ENCODE data around the gene TVP23B. TPM values are rescaled to one million over a fixed set of nuclear protein-coding genes. Genes with fewer than 3 reads are reported as not detected.
"Not testable (repeated sequence)": the region's sequence is repeated elsewhere in the genome, so short reads cannot be mapped to it uniquely, and the experiment has no call there.

The TVP23B gene
- total and polyA plus RNA-seq, 5 donors from 2014 or later = 20.1 to 56.4 (median 39.6) TPM

GRCh38 chr17:18746551-18746950 is 34.4 kb upstream of the TVP23B start:
- not testable (repeated sequence) for H3K36me3 Mint-ChIP-seq

GRCh38 chr17:18747501-18747900 is 33.5 kb upstream of the TVP23B start:
- H3K9me3 ChIP-seq (ENCODE audit: control insufficient read depth in 2 of 2, low read length in 2 of 2); ATAC-seq (ENCODE audit: low read depth in 2 of 2); H3K27me3 Mint-ChIP-seq; H3K4me1 ChIP-seq (ENCODE audit: control insufficient read depth, insufficient read depth, low read length, poor library complexity, severe bottlenecking); H3K4me1 Mint-ChIP-seq; H3K27ac Mint-ChIP-seq; H3K36me3 Mint-ChIP-seq; H3K36me3 ChIP-seq (ENCODE audit: control insufficient read depth, insufficient read depth, low read length); H3K27ac ChIP-seq (ENCODE audit: insufficient read depth, low read length, poor library complexity, severe bottlenecking); H3K9me3 Mint-ChIP-seq; H3K4me3 ChIP-seq (ENCODE audit: low read depth, low read length); DNase-seq; H3K4me3 Mint-ChIP-seq; H3K27me3 ChIP-seq (ENCODE audit: control insufficient read depth, insufficient read depth, low read length): not testable (repeated sequence)

More at GRCh38 chr17:18746551-18746950, 34.4 kb upstream of the TVP23B start:
- H3K27me3 ChIP-seq (ENCODE audit: control insufficient read depth, insufficient read depth, low read length); H3K27me3 Mint-ChIP-seq; H3K4me3 ChIP-seq (ENCODE audit: low read depth, low read length); H3K27ac Mint-ChIP-seq; H3K4me1 ChIP-seq (ENCODE audit: control insufficient read depth, insufficient read depth, low read length, poor library complexity, severe bottlenecking); ATAC-seq (ENCODE audit: low read depth in 2 of 2); H3K27ac ChIP-seq (ENCODE audit: insufficient read depth, low read length, poor library complexity, severe bottlenecking); H3K9me3 Mint-ChIP-seq; H3K36me3 ChIP-seq (ENCODE audit: control insufficient read depth, insufficient read depth, low read length); H3K4me1 Mint-ChIP-seq; H3K9me3 ChIP-seq (ENCODE audit: control insufficient read depth in 2 of 2, low read length in 2 of 2); DNase-seq; H3K4me3 Mint-ChIP-seq: not testable (repeated sequence)

- not testable (repeated sequence) for H3K36me3 Mint-ChIP-seq; H3K27ac ChIP-seq (ENCODE audit: insufficient read depth, low read length, poor library complexity, severe bottlenecking); ATAC-seq (ENCODE audit: low read depth in 2 of 2); H3K4me1 ChIP-seq (ENCODE audit: control insufficient read depth, insufficient read depth, low read length, poor library complexity, severe bottlenecking); H3K27ac Mint-ChIP-seq; H3K4me3 Mint-ChIP-seq; H3K27me3 ChIP-seq (ENCODE audit: control insufficient read depth, insufficient read depth, low read length); H3K27me3 Mint-ChIP-seq; H3K9me3 ChIP-seq (ENCODE audit: control insufficient read depth in 2 of 2, low read length in 2 of 2); DNase-seq; H3K4me1 Mint-ChIP-seq; H3K9me3 Mint-ChIP-seq; H3K4me3 ChIP-seq (ENCODE audit: low read depth, low read length); H3K36me3 ChIP-seq (ENCODE audit: control insufficient read depth, insufficient read depth, low read length)
Observed at GRCh38 chr17:18750242-18750641, 30.7 kb upstream of the TVP23B start.

DNA sequence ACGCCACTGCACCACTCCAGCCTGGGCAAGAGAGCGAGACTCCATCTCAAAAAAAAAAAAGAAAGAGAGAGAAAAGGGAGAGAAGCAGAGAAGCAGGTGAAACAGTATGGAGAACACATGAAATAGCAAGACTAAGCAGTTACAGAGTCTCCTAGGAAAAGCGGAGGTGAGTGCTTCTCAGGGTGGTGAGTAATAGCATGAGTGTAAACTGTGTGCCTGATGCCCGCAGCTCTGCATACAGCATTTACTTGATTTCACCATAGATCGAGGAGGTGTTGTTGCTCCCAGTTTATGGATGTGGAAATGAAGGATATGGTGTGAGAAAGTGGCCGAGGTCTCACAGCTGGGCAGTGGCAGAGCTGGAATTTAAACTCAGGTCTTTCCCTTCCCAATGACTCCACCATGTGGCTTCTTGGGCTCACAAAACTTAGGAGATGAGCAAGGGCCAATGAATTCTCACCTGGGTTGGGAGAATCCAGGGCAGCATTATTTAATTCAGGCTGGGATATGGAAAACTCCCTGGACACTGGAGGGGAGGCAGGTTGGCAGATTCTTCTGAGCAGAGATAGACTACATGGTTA is 27.1 kb upstream of the TVP23B start:
- not testable (repeated sequence) for H3K4me1 Mint-ChIP-seq; H3K4me3 Mint-ChIP-seq; H3K27me3 ChIP-seq (ENCODE audit: control insufficient read depth, insufficient read depth, low read length); H3K4me3 ChIP-seq (ENCODE audit: low read depth, low read length); ATAC-seq (ENCODE audit: low read depth in 2 of 2); H3K36me3 Mint-ChIP-seq; H3K27ac ChIP-seq (ENCODE audit: insufficient read depth, low read length, poor library complexity, severe bottlenecking); H3K9me3 ChIP-seq (ENCODE audit: control insufficient read depth in 2 of 2, low read length in 2 of 2); H3K4me1 ChIP-seq (ENCODE audit: control insufficient read depth, insufficient read depth, low read length, poor library complexity, severe bottlenecking); H3K36me3 ChIP-seq (ENCODE audit: control insufficient read depth, insufficient read depth, low read length); DNase-seq; H3K27ac Mint-ChIP-seq; H3K9me3 Mint-ChIP-seq; H3K27me3 Mint-ChIP-seq

- not testable (repeated sequence) for H3K4me1 Mint-ChIP-seq; H3K27me3 ChIP-seq (ENCODE audit: control insufficient read depth, insufficient read depth, low read length); H3K4me3 Mint-ChIP-seq; H3K27ac Mint-ChIP-seq; H3K9me3 Mint-ChIP-seq; H3K4me1 ChIP-seq (ENCODE audit: control insufficient read depth, insufficient read depth, low read length, poor library complexity, severe bottlenecking); H3K27ac ChIP-seq (ENCODE audit: insufficient read depth, low read length, poor library complexity, severe bottlenecking); H3K9me3 ChIP-seq (ENCODE audit: control insufficient read depth in 2 of 2, low read length in 2 of 2); H3K27me3 Mint-ChIP-seq; H3K36me3 ChIP-seq (ENCODE audit: control insufficient read depth, insufficient read depth, low read length); ATAC-seq (ENCODE audit: low read depth in 2 of 2); H3K4me3 ChIP-seq (ENCODE audit: low read depth, low read length); DNase-seq; H3K36me3 Mint-ChIP-seq
Observed at GRCh38 chr17:18755969-18756368, 25.0 kb upstream of the TVP23B start.

DNA sequence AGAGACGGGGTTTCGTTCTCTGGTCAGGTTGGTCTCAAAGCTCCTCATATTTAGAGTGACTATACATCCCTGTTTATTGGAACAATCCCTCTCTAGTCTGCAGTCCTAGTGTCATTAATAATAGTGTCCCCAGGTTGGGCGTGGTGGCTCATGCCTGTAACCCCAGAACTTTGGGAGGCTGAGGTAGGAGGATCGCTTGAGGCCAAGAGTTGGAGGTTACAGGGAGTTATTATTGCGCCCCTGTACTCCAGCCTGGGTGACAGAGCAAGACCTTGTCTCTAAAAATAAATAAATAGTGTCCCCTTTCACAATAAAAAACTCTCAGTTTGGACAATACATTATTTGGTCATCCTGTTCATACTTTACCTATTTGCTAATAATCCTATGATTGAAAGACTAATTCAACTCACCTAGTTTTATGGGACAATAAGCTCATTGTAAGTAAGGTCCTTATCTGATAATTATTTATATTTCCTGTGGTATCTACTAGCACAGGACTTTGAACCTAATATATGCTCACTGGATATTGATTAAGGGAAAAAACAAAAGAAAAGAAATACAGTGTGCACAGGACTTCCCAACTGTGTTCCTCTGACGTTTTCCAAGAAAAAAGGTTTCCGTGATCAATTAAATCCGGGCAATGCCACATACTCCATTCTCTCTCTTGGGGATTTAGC is 23.5 kb upstream of the TVP23B start:
- DNase-seq; H3K27ac ChIP-seq (ENCODE audit: insufficient read depth, low read length, poor library complexity, severe bottlenecking); H3K27me3 Mint-ChIP-seq; H3K4me1 Mint-ChIP-seq; H3K9me3 Mint-ChIP-seq; H3K36me3 ChIP-seq (ENCODE audit: control insufficient read depth, insufficient read depth, low read length); H3K4me1 ChIP-seq (ENCODE audit: control insufficient read depth, insufficient read depth, low read length, poor library complexity, severe bottlenecking); H3K4me3 Mint-ChIP-seq; H3K4me3 ChIP-seq (ENCODE audit: low read depth, low read length); H3K9me3 ChIP-seq (ENCODE audit: control insufficient read depth in 2 of 2, low read length in 2 of 2); H3K36me3 Mint-ChIP-seq; ATAC-seq (ENCODE audit: low read depth in 2 of 2); H3K27ac Mint-ChIP-seq; H3K27me3 ChIP-seq (ENCODE audit: control insufficient read depth, insufficient read depth, low read length): not testable (repeated sequence)

DNA sequence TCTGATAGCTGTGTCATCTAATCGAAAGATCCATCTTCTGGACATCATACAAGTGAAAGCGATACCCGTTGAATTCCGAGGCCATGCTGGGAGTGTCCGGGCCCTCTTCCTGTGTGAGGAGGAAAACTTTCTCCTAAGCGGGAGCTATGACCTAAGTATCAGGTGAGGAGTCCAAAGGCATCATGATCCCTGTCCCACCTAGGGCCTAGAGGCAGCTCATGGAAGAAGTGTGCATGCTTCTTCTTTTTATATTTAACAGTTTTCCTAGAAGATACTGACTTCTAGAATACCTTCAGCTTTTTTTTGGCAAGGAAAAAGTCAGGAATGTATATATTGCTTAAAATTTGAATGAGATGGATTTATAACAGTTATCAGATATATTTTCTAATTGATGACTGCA is 22.6 kb upstream of the TVP23B start:
- not testable (repeated sequence) for H3K27me3 Mint-ChIP-seq; H3K9me3 ChIP-seq (ENCODE audit: control insufficient read depth in 2 of 2, low read length in 2 of 2); H3K4me3 ChIP-seq (ENCODE audit: low read depth, low read length); H3K9me3 Mint-ChIP-seq; H3K4me1 ChIP-seq (ENCODE audit: control insufficient read depth, insufficient read depth, low read length, poor library complexity, severe bottlenecking); DNase-seq; H3K36me3 Mint-ChIP-seq; H3K36me3 ChIP-seq (ENCODE audit: control insufficient read depth, insufficient read depth, low read length); H3K27ac Mint-ChIP-seq; ATAC-seq (ENCODE audit: low read depth in 2 of 2); H3K4me3 Mint-ChIP-seq; H3K27me3 ChIP-seq (ENCODE audit: control insufficient read depth, insufficient read depth, low read length); H3K4me1 Mint-ChIP-seq; H3K27ac ChIP-seq (ENCODE audit: insufficient read depth, low read length, poor library complexity, severe bottlenecking)

DNA sequence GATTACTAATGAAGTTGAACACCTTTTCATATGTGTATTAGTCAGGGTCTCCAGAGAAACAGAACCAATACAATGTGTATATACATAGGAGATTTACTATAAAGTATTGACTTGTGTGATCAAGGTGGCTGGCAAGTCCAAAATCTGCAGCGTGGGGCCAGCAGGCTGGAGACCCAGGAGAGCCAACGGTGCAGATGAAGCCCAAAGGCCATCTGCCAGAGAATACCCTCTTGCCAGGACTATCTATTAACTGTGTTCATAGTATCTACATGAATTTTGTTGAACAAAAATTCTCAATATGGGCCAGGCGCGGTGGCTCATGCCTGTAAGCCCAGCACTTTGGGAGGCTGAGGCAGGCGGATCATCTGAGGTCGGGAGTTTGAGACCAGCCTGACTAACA is 20.8 kb upstream of the TVP23B start:
- not testable (repeated sequence) for H3K36me3 Mint-ChIP-seq; H3K27me3 ChIP-seq (ENCODE audit: control insufficient read depth, insufficient read depth, low read length); H3K4me3 Mint-ChIP-seq; H3K4me1 Mint-ChIP-seq; H3K9me3 Mint-ChIP-seq; H3K27ac Mint-ChIP-seq; H3K4me3 ChIP-seq (ENCODE audit: low read depth, low read length); H3K4me1 ChIP-seq (ENCODE audit: control insufficient read depth, insufficient read depth, low read length, poor library complexity, severe bottlenecking); DNase-seq; H3K27me3 Mint-ChIP-seq; ATAC-seq (ENCODE audit: low read depth in 2 of 2); H3K9me3 ChIP-seq (ENCODE audit: control insufficient read depth in 2 of 2, low read length in 2 of 2); H3K27ac ChIP-seq (ENCODE audit: insufficient read depth, low read length, poor library complexity, severe bottlenecking); H3K36me3 ChIP-seq (ENCODE audit: control insufficient read depth, insufficient read depth, low read length)

Data from CD4-positive, CD25-positive, alpha-beta regulatory T cell (primary cell).